GM20000 (cell line): ENCODE results near the gene ZCCHC7.

Experiments
- DNase-seq: peaks from one replicate; pipeline ENCODE4 v3.0.0; 2012; ENCODE audit warnings: low spot score
- CTCF ChIP-seq: IDR thresholded peaks from 2 replicates; pipeline ENCODE4 v1.5.1; 2012; ENCODE audit warnings: mild to moderate bottlenecking, control low read depth; ENCODE audit errors: extremely low read depth, missing control alignments

Gene ZCCHC7

GRCh38 chr9:37340961-37341360 is 220.6 kb downstream of the ZCCHC7 start:
- TF ChIP-seq CTCF = no peak

GRCh38 chr9:37341704-37342103 is 221.3 kb downstream of the ZCCHC7 start:
- no peak for TF ChIP-seq CTCF

More at GRCh38 chr9:37340961-37341360, 220.6 kb downstream of the ZCCHC7 start:
- DNase-seq = no peak

GRCh38 chr9:37342493-37342892 is 222.1 kb downstream of the ZCCHC7 start:
- TF ChIP-seq CTCF = no peak
- DNase-seq = no peak

More at GRCh38 chr9:37341704-37342103, 221.3 kb downstream of the ZCCHC7 start:
- DNase-seq = no peak

- no peak for TF ChIP-seq CTCF
- no peak for DNase-seq
These were observed 222.5 kb downstream of the ZCCHC7 start for GRCh38 chr9:37342895-37343294.

GRCh38 chr9:37343724-37344123 is 223.3 kb downstream of the ZCCHC7 start:
- no peak for DNase-seq
- TF ChIP-seq CTCF = no peak

- no peak for TF ChIP-seq CTCF
- DNase-seq = no peak
These were observed 224.7 kb downstream of the ZCCHC7 start for GRCh38 chr9:37345038-37345437.

- no peak for DNase-seq
- TF ChIP-seq CTCF = no peak
These were observed 228.5 kb downstream of the ZCCHC7 start for GRCh38 chr9:37348917-37349316.
